Liver (tissue), 9 donors: ENCODE data around the gene PRMT6. TPM values are rescaled to one million over a fixed set of nuclear protein-coding genes. Genes with fewer than 3 reads are reported as not detected.

Experiments used
- DNase-seq: peaks from one replicate; pipeline ENCODE4 v3.0.0-alpha.2; 2017; ENCODE audit warnings: low spot score
- H3K27ac ChIP-seq, 2 donors: one replicate each; pipeline ENCODE4 v1.7.0; 2013; ENCODE audit warnings: inconsistent platforms in 2 of 2, low read length in 2 of 2, control low read depth in 1 of 2, low read depth in 1 of 2, mild to moderate bottlenecking in 1 of 2
- H3K27me3 ChIP-seq, 4 donors: one replicate each; pipeline versions ENCODE4 v1.6.1 to v1.7.0; 2013; ENCODE audit warnings: low read length in 3 of 4, inconsistent platforms in 1 of 4, mild to moderate bottlenecking in 1 of 4, moderate library complexity in 1 of 4; ENCODE audit not compliant: control insufficient read depth in 4 of 4, insufficient read depth in 4 of 4
- H3K36me3 ChIP-seq, 4 donors: one replicate each; pipeline versions ENCODE4 v1.6.1 to v1.7.0; 2013; ENCODE audit warnings: low read length in 3 of 4, mild to moderate bottlenecking in 3 of 4, low read depth in 1 of 4, moderate library complexity in 1 of 4; ENCODE audit not compliant: control insufficient read depth in 4 of 4, insufficient read depth in 3 of 4
- H3K4me1 ChIP-seq, 4 donors: one replicate each; pipeline versions ENCODE4 v1.6.1 to v1.7.0; 2013; ENCODE audit warnings: low read length in 3 of 4, mild to moderate bottlenecking in 3 of 4, moderate library complexity in 1 of 4; ENCODE audit not compliant: control insufficient read depth in 4 of 4, insufficient read depth in 4 of 4
- H3K4me3 ChIP-seq, 3 donors: one replicate each; pipeline versions ENCODE4 v1.6.1 to v1.7.0; 2013; ENCODE audit warnings: low read length in 3 of 3, control low read depth in 1 of 3, low read depth in 1 of 3, mild to moderate bottlenecking in 1 of 3
- H3K9ac ChIP-seq, 2 donors: one replicate each; pipeline ENCODE4 v1.7.0; 2013; ENCODE audit warnings: low read length in 2 of 2, mild to moderate bottlenecking in 2 of 2, moderate library complexity in 2 of 2, control low read depth in 1 of 2, low read depth in 1 of 2
- H3K9me3 ChIP-seq, 4 donors: one replicate each; pipeline versions ENCODE4 v1.6.1 to v1.7.0; 2013; ENCODE audit warnings: low read length in 3 of 4; ENCODE audit not compliant: control insufficient read depth in 4 of 4
- EGR1 ChIP-seq, 2 donors: IDR thresholded peaks; 2 replicates each; pipeline ENCODE4 v1.6.1; 2016 to 2018; ENCODE audit warnings: antibody characterized with exemption in 2 of 2, low read depth in 2 of 2
- FOXA1 ChIP-seq: IDR thresholded peaks from 2 replicates; pipeline ENCODE4 v1.6.1; 2016; ENCODE audit warnings: antibody characterized with exemption
- HNF4A ChIP-seq, 2 donors: conservative IDR thresholded peaks; 2 replicates each; pipeline ENCODE4 v1.6.1; 2016; ENCODE audit warnings: antibody characterized with exemption in 2 of 2, mild to moderate bottlenecking in 2 of 2
- HNF4G ChIP-seq: IDR thresholded peaks from 2 replicates; pipeline ENCODE4 v1.6.1; 2016; ENCODE audit warnings: antibody characterized with exemption
- JUND ChIP-seq, 2 donors: IDR thresholded peaks; 2 replicates each; pipeline ENCODE4 v1.6.1; 2016; ENCODE audit warnings: antibody characterized with exemption in 2 of 2
- NR2F2 ChIP-seq: IDR thresholded peaks from 2 replicates; pipeline ENCODE4 v1.6.1; 2016; ENCODE audit warnings: antibody characterized with exemption
- SP1 ChIP-seq: IDR thresholded peaks from 2 replicates; pipeline ENCODE4 v1.6.1; 2018; ENCODE audit warnings: antibody characterized with exemption, mild to moderate bottlenecking
- YY1 ChIP-seq: IDR thresholded peaks from 2 replicates; pipeline ENCODE4 v1.6.1; 2016; ENCODE audit warnings: antibody characterized with exemption, mild to moderate bottlenecking
- WGBS: extraction: QIAGEN DNeasy Blood & Tissue Kit; methylation state at CpG from one replicate; pipeline ENCODE4 v1.1.7; 2013; 5-methylcytosine and 5-hydroxymethylcytosine counted together
- polyA plus RNA-seq, 2 donors: library from polyadenylated mRNA; stranded (reverse) in 1 of 2; unstranded in 1 of 2; fragments of 200-250 nt in 1 of 2; fragments of >200 nt in 1 of 2; fragmentation: Nextera tagmentation in 1 of 2; extraction: Ambion mirVana in 1 of 2; gene quantifications; one replicate each; pipeline versions ENCODE4 v1.2.1 to v1.2.3, GENCODE V29; 2013 to 2015
- total RNA-seq, 2 donors: library from RNA; depleted of rRNA; stranded (reverse); fragments of >200 nt; gene quantifications; one replicate each; pipeline ENCODE4 v1.2.3, GENCODE V29; 2014
- TF ChIP-seq, protein P1 (sequence below): IDR thresholded peaks from 2 replicates; pipeline ENCODE4 v1.6.1; 2016; ENCODE audit warnings: antibody characterized with exemption
- TF ChIP-seq, protein P2 (sequence below): fragments of 150-350 bp; IDR thresholded peaks from 2 replicates; pipeline ENCODE4 v1.5.1; 2017; ENCODE audit warnings: improper control_type of control experiment, low read depth, low read length; ENCODE audit not compliant: missing input control
- TF ChIP-seq, protein P3 (sequence below): IDR thresholded peaks from 2 replicates; pipeline ENCODE4 v1.6.1; 2016; ENCODE audit warnings: antibody characterized with exemption
- donor health status: healthy.
- donor health status: healthy.
- donor health status: healthy.
- donor health status: healthy.
- donor health status: healthy.

PRMT6 gene
- total and polyA plus RNA-seq, 4 donors = 8.5 to 15.2 (median 14.4) TPM

DNA sequence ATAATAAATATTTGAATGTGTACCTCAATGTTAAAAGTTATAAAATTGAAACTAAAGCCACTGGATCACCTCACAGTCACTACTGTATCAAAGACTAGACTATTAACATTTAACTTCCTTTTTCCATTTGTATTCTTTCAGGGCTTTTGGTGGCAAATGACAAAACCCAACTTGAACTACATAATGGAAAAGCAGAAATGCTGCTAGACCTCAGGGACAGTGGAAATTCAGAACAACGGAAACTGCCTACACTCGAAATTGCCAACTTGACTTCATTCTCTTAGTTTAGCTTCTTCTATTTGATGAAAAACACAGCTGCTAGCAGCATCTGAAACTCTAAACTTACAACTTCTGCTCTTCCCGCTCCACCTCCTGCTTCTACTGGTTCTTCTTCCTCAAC, 49.4 kb downstream of the PRMT6 start:
- 79% methylated on average over 3 of the region's 3 CpGs for WGBS
- no peaks in the 10 kb centered on the region for H3K4me1 ChIP-seq
- H3K27me3 ChIP-seq = no peaks in the 10 kb centered on the region

More for the DNA sequence above, 49.4 kb downstream of the PRMT6 start:
- DNase-seq = no peak
- Histone ChIP-seq H3K4me3 (no peak overlapping the region), H3K9ac (no peak overlapping the region), H3K9me3 (no peaks in the 10 kb centered on the region), H3K27ac (no peak overlapping the region), H3K36me3 (no peaks in the 10 kb centered on the region)
- TF ChIP-seq EGR1 (IDR thresholded peaks at IDR 0.05; ENCODE audit: low read depth in 2 of 2) = no peak
- TF ChIP-seq HNF4A (conservative IDR thresholded peaks at IDR 0.05) = no peak
- TF ChIP-seq, protein P1, sequence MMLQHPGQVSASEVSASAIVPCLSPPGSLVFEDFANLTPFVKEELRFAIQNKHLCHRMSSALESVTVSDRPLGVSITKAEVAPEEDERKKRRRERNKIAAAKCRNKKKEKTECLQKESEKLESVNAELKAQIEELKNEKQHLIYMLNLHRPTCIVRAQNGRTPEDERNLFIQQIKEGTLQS = no peak
- no peak for TF ChIP-seq FOXA1
- TF ChIP-seq, protein P2, sequence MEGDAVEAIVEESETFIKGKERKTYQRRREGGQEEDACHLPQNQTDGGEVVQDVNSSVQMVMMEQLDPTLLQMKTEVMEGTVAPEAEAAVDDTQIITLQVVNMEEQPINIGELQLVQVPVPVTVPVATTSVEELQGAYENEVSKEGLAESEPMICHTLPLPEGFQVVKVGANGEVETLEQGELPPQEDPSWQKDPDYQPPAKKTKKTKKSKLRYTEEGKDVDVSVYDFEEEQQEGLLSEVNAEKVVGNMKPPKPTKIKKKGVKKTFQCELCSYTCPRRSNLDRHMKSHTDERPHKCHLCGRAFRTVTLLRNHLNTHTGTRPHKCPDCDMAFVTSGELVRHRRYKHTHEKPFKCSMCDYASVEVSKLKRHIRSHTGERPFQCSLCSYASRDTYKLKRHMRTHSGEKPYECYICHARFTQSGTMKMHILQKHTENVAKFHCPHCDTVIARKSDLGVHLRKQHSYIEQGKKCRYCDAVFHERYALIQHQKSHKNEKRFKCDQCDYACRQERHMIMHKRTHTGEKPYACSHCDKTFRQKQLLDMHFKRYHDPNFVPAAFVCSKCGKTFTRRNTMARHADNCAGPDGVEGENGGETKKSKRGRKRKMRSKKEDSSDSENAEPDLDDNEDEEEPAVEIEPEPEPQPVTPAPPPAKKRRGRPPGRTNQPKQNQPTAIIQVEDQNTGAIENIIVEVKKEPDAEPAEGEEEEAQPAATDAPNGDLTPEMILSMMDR = no peak
- no peak for TF ChIP-seq JUND (IDR thresholded peaks at IDR 0.05)
- no peak for TF ChIP-seq SP1
- TF ChIP-seq, protein P3, sequence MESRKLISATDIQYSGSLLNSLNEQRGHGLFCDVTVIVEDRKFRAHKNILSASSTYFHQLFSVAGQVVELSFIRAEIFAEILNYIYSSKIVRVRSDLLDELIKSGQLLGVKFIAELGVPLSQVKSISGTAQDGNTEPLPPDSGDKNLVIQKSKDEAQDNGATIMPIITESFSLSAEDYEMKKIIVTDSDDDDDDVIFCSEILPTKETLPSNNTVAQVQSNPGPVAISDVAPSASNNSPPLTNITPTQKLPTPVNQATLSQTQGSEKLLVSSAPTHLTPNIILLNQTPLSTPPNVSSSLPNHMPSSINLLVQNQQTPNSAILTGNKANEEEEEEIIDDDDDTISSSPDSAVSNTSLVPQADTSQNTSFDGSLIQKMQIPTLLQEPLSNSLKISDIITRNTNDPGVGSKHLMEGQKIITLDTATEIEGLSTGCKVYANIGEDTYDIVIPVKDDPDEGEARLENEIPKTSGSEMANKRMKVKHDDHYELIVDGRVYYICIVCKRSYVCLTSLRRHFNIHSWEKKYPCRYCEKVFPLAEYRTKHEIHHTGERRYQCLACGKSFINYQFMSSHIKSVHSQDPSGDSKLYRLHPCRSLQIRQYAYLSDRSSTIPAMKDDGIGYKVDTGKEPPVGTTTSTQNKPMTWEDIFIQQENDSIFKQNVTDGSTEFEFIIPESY = no peak
- TF ChIP-seq NR2F2 = no peak
- no peak for TF ChIP-seq HNF4G
- TF ChIP-seq YY1 = no peak

Other genes with a start within 250 kb of the PRMT6 start
- under 1 TPM; under 0.01 TPM for gene NTNG1, start 84.4 kb downstream of the PRMT6 start, total RNA-seq
- not detected for gene NTNG1, start 84.4 kb downstream of the PRMT6 start, polyA plus RNA-seq